ENCODE measurements around the gene TBX19.
A peak's percentile ranks its signal among the peaks of the same experiment; 100 is the strongest.

Gene TBX19

DNA sequence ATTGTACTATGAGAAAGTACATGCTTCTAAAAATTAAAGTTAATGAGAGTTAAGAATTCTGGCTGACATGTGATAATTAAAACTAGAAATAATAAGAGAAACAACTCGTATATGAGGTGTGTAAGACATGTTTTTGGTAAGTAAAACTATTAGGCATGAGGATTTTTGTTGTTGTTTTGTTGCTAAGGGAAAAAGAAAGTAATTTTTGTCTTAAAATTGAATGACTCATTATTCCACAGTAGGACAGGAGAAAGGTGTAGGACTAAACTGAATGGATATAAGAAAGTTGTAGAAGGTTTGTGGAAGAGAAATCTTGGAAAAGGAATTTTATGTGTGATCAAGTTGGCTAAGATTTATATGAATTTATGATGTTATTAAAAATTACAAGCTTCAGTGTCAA lies 54.8 kb downstream of the TBX19 start:
- Histone ChIP-seq H3K36me3 (ENCODE audit: insufficient read depth, insufficient read length, low read length) (no peaks in the 10 kb centered on the region), H3K9me3 (ENCODE audit: insufficient read depth, low read length) (peaks cover 7% of the 10 kb centered on the region; the same call in 1 of the 2 replicates), H3K27me3 (ENCODE audit: insufficient read depth, insufficient read length) (no peaks in the 10 kb centered on the region), H3K4me1 (ENCODE audit: insufficient read depth, insufficient read length) (no peaks in the 10 kb centered on the region), H3K4me3 (ENCODE audit: insufficient read length, low read depth) (no peak overlapping the region), H3K9ac (ENCODE audit: insufficient read length, low read depth) (no peak overlapping the region)
- TF ChIP-seq YY1 (IDR thresholded peaks at IDR 0.05; ENCODE audit: insufficient read depth, insufficient read length): no peak
- TF ChIP-seq SUZ12 (IDR thresholded peaks at IDR 0.05; ENCODE audit: extremely low read depth, insufficient read depth, insufficient read length): no peak
- TF ChIP-seq ZNF274 (IDR thresholded peaks at IDR 0.05; ENCODE audit: low read depth, low read length): no peak
- no peak for DNase-seq (ENCODE audit: low read depth, low spot score)

- no peak for DNase-seq (ENCODE audit: low read depth, low spot score)
- Histone ChIP-seq H3K9ac (ENCODE audit: insufficient read length, low read depth) (no peak overlapping the region), H3K4me1 (ENCODE audit: insufficient read depth, insufficient read length) (no peaks in the 10 kb centered on the region), H3K27me3 (ENCODE audit: insufficient read depth, insufficient read length) (no peaks in the 10 kb centered on the region), H3K9me3 (ENCODE audit: insufficient read depth, low read length) (peaks cover 18% of the 10 kb centered on the region; the same call in 1 of the 2 replicates), H3K36me3 (ENCODE audit: insufficient read depth, insufficient read length, low read length) (no peaks in the 10 kb centered on the region), H3K4me3 (ENCODE audit: insufficient read length, low read depth) (no peak overlapping the region)
- TF ChIP-seq YY1 (IDR thresholded peaks at IDR 0.05; ENCODE audit: insufficient read depth, insufficient read length) (no peak), SUZ12 (IDR thresholded peaks at IDR 0.05; ENCODE audit: extremely low read depth, insufficient read depth, insufficient read length) (no peak), ZNF274 (IDR thresholded peaks at IDR 0.05; ENCODE audit: low read depth, low read length) (no peak)
These were observed 58.2 kb downstream of the TBX19 start for GRCh38 chr1:168338589-168339503.

DNA sequence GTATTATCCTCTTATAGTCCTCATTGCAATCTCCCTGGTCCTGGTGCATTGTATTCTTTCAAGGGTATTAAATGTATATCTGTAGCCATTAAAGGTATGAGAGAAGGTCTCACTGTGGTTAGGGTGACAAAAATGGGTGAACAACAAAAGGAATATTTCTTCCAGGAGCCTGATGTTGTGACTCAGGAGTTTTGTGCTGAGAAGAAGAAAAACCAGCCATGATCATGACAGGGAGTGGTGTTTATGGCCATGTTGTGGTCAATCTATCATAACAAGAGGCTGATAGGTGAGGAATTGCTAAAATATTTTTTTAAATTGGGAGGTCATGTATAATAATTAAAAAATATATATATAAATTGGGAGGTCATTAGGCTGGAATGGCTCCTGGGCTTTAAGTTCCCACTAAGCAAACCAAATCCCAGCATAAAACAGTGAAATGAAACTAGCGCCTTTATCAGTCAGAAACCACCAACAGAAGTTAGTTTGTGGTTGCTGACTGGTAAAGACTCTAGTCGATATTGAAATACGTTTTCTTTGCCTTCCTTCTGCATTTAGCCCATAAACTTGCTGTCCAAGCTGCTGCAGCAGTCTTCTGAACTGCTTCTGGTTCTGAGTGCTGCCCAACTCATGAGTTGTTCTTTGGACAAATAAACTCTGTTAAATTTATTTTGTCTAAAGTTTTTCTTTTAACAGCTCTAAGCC lies 60.3 kb downstream of the TBX19 start:
- Histone ChIP-seq H3K4me3 (ENCODE audit: insufficient read length, low read depth) (no peak overlapping the region), H3K36me3 (ENCODE audit: insufficient read depth, insufficient read length, low read length) (no peaks in the 10 kb centered on the region), H3K9ac (ENCODE audit: insufficient read length, low read depth) (no peak overlapping the region), H3K9me3 (ENCODE audit: insufficient read depth, low read length) (peaks cover 18% of the 10 kb centered on the region; the same call in 1 of the 2 replicates), H3K4me1 (ENCODE audit: insufficient read depth, insufficient read length) (no peaks in the 10 kb centered on the region), H3K27me3 (ENCODE audit: insufficient read depth, insufficient read length) (no peaks in the 10 kb centered on the region)
- no peak for TF ChIP-seq YY1 (IDR thresholded peaks at IDR 0.05; ENCODE audit: insufficient read depth, insufficient read length)
- no peak for TF ChIP-seq ZNF274 (IDR thresholded peaks at IDR 0.05; ENCODE audit: low read depth, low read length)
- TF ChIP-seq SUZ12 (IDR thresholded peaks at IDR 0.05; ENCODE audit: extremely low read depth, insufficient read depth, insufficient read length): no peak
- no peak for DNase-seq (ENCODE audit: low read depth, low spot score)

- no peaks in the 10 kb centered on the region for H3K36me3 ChIP-seq (ENCODE audit: insufficient read depth, insufficient read length, low read length)
- no peak for TF ChIP-seq YY1 (IDR thresholded peaks at IDR 0.05; ENCODE audit: insufficient read depth, insufficient read length)
- no peak for TF ChIP-seq ZNF274 (IDR thresholded peaks at IDR 0.05; ENCODE audit: low read depth, low read length)
- no peak for TF ChIP-seq SUZ12 (IDR thresholded peaks at IDR 0.05; ENCODE audit: extremely low read depth, insufficient read depth, insufficient read length)
- H3K27me3 ChIP-seq (ENCODE audit: insufficient read depth, insufficient read length): no peaks in the 10 kb centered on the region
- no peak for DNase-seq (ENCODE audit: low read depth, low spot score)
- H3K4me3 ChIP-seq (ENCODE audit: insufficient read length, low read depth): no peak overlapping the region
- no peak overlapping the region for H3K9ac ChIP-seq (ENCODE audit: insufficient read length, low read depth)
- H3K4me1 ChIP-seq (ENCODE audit: insufficient read depth, insufficient read length): no peaks in the 10 kb centered on the region
- peaks cover 18% of the 10 kb centered on the region; the same call in 1 of the 2 replicates for H3K9me3 ChIP-seq (ENCODE audit: insufficient read depth, low read length)
These were observed 60.9 kb downstream of the TBX19 start for GRCh38 chr1:168341483-168341975.

DNA sequence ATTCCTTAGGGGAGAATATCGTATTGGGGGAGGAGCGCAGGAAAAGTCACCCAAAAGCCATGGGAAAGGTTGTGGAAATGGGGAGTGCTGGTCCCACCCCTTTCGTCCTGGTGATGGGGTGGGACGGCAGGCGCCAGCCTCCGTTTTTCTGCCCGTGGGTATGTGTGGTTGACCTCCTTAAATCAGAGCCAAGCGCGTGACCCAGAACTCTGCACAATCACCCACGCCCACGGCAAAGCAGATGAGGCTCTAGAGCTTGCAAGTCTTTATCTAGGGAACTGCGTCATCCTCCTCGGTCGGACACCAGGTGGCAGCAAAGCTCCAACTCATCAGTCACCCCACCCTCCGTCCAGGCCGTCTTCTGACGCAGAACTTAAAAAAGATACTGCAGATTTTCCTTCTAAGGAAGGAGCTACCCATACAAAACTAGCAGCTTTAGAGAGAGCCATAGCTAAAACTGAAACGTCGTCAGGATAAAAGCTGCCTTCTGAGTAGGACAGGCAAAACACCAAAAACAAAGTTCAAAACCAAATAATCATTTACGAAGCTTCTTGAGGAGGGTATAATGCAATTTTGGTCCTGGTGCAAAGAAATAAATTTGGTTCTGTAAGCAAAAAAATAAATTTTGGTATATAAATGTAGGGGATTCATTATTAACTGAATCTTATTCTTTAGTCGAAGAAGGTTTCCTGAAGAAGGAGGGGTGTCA lies 62.0 kb downstream of the TBX19 start:
- Histone ChIP-seq H3K36me3 (ENCODE audit: insufficient read depth, insufficient read length, low read length) (no peaks in the 10 kb centered on the region), H3K4me3 (ENCODE audit: insufficient read length, low read depth) (peak overlapping the region; percentile 26), H3K27me3 (ENCODE audit: insufficient read depth, insufficient read length) (no peaks in the 10 kb centered on the region), H3K4me1 (ENCODE audit: insufficient read depth, insufficient read length) (no peaks in the 10 kb centered on the region), H3K9ac (ENCODE audit: insufficient read length, low read depth) (peak overlapping the region; percentile 69), H3K9me3 (ENCODE audit: insufficient read depth, low read length) (peaks cover 15% of the 10 kb centered on the region; the same call in 1 of the 2 replicates)
- TF ChIP-seq SUZ12 (IDR thresholded peaks at IDR 0.05; ENCODE audit: extremely low read depth, insufficient read depth, insufficient read length): no peak
- TF ChIP-seq YY1 (IDR thresholded peaks at IDR 0.05; ENCODE audit: insufficient read depth, insufficient read length): no peak
- TF ChIP-seq ZNF274 (IDR thresholded peaks at IDR 0.05; ENCODE audit: low read depth, low read length): no peak
- peak; percentile 87 for DNase-seq (ENCODE audit: low read depth, low spot score)

- TF ChIP-seq YY1 (IDR thresholded peaks at IDR 0.05; ENCODE audit: insufficient read depth, insufficient read length) (no peak), SUZ12 (IDR thresholded peaks at IDR 0.05; ENCODE audit: extremely low read depth, insufficient read depth, insufficient read length) (no peak), ZNF274 (IDR thresholded peaks at IDR 0.05; ENCODE audit: low read depth, low read length) (no peak)
- no peak for DNase-seq (ENCODE audit: low read depth, low spot score)
- Histone ChIP-seq H3K4me3 (ENCODE audit: insufficient read length, low read depth) (no peak overlapping the region), H3K9ac (ENCODE audit: insufficient read length, low read depth) (no peak overlapping the region), H3K4me1 (ENCODE audit: insufficient read depth, insufficient read length) (no peaks in the 10 kb centered on the region), H3K9me3 (ENCODE audit: insufficient read depth, low read length) (0 out of 2 replicates have a peak, but pooled peaks cover 16% of the 10 kb centered on the region), H3K27me3 (ENCODE audit: insufficient read depth, insufficient read length) (no peaks in the 10 kb centered on the region), H3K36me3 (ENCODE audit: insufficient read depth, insufficient read length, low read length) (no peaks in the 10 kb centered on the region)
These were observed 62.9 kb downstream of the TBX19 start for GRCh38 chr1:168343566-168343965.
